ENCODE data around the gene TMSB10. TPM values are rescaled to one million over a fixed set of nuclear protein-coding genes. Genes with fewer than 3 reads are reported as not detected.

The TMSB10 gene
- total and polyA plus RNA-seq, 2 of the 13 experiments (the other 11 are each of a cell fraction or from before 2014, with no cell fraction given) = 665 to 708 TPM

DNA sequence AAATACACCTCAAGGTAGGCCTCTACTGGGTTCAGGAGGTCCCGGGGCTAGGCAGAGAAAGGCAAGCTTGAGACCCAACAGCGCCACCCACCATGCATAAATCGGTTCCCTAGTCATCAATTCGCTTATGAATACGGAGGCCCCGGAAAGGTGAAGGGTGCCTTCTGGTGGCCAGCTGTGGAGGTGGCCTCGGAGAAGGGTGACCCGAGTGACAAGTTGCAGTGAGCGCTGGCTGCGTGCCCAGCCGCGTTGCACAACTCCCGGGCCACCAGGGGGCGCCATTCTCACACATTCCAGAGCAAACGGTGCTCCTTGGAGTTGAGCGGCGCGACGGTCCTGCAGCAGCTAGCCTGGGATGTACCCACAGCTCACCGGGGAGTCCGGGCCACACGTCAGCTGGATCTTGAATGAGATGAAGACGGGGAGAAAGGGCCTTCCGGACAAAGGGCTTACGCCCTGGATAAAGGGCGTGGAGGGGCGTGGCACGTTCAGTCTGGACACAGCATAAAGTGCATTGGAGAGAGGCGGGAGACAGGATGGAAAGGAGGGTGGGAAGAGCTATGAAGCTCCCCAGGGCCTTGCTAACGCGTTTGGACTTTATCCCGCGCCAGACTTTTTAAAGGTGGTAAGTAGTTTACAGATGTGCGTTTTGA is 20.4 kb downstream of the TMSB10 start (continued):
- TF ChIP-seq, protein P1, sequence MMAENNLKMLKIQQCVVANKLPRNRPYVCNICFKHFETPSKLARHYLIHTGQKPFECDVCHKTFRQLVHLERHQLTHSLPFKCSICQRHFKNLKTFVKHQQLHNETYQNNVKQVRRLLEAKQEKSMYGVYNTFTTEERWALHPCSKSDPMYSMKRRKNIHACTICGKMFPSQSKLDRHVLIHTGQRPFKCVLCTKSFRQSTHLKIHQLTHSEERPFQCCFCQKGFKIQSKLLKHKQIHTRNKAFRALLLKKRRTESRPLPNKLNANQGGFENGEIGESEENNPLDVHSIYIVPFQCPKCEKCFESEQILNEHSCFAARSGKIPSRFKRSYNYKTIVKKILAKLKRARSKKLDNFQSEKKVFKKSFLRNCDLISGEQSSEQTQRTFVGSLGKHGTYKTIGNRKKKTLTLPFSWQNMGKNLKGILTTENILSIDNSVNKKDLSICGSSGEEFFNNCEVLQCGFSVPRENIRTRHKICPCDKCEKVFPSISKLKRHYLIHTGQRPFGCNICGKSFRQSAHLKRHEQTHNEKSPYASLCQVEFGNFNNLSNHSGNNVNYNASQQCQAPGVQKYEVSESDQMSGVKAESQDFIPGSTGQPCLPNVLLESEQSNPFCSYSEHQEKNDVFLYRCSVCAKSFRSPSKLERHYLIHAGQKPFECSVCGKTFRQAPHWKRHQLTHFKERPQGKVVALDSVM (CRISPR knock-in tag; IDR thresholded peaks at IDR 0.05) = peak; percentile 77
- TF ChIP-seq ZNF670 (CRISPR knock-in tag; IDR thresholded peaks at IDR 0.05; ENCODE audit: borderline replicate concordance) (peak; percentile 61; the same call in 1 of the 2 replicates), MLXIP (CRISPR knock-in tag; IDR thresholded peaks at IDR 0.05; ENCODE audit: borderline replicate concordance) (no peak), ZNF558 (CRISPR knock-in tag; IDR thresholded peaks at IDR 0.05; ENCODE audit: borderline replicate concordance) (peak; percentile 36; the same call in 1 of the 2 replicates), ZNF792 (CRISPR knock-in tag; IDR thresholded peaks at IDR 0.05) (peak; percentile 97), ZNF816 (CRISPR knock-in tag; IDR thresholded peaks at IDR 0.05; ENCODE audit: borderline replicate concordance) (no peak; the same call in none of the 2 replicates), ETV5 (CRISPR knock-in tag; IDR thresholded peaks at IDR 0.05; ENCODE audit: borderline replicate concordance) (peak; percentile 88), PITX1 (CRISPR knock-in tag; IDR thresholded peaks at IDR 0.05) (peak; percentile 81), NKX3-1 (CRISPR knock-in tag; IDR thresholded peaks at IDR 0.05) (no peak; the same call in 1 of the 2 replicates), MLX (CRISPR knock-in tag; IDR thresholded peaks at IDR 0.05) (peak; percentile 81; the same call in 1 of the 2 replicates), ZNF121 (CRISPR knock-in tag; IDR thresholded peaks at IDR 0.05) (peak; percentile 83), JUNB (CRISPR knock-in tag; IDR thresholded peaks at IDR 0.05; ENCODE audit: borderline replicate concordance) (no peak), NR1H2 (CRISPR knock-in tag; IDR thresholded peaks at IDR 0.05; ENCODE audit: borderline replicate concordance, low read depth) (no peak), ZNF3 (CRISPR knock-in tag; IDR thresholded peaks at IDR 0.05) (peak; percentile 48; the same call in 1 of the 2 replicates), RFXAP (CRISPR knock-in tag; IDR thresholded peaks at IDR 0.05; ENCODE audit: borderline replicate concordance) (peak; percentile 86; the same call in 1 of the 2 replicates), ZSCAN30 (CRISPR knock-in tag; IDR thresholded peaks at IDR 0.05) (peak; percentile 71; the same call in 1 of the 2 replicates), SYNCRIP (IDR thresholded peaks at IDR 0.05; ENCODE audit: insufficient read depth, low read depth, low read length) (no peak), ZSCAN21 (CRISPR knock-in tag; IDR thresholded peaks at IDR 0.05; ENCODE audit: borderline replicate concordance) (peak; percentile 98; the same call in 1 of the 2 replicates), DMAP1 (CRISPR knock-in tag; IDR thresholded peaks at IDR 0.05) (peak; percentile 91), GABPB1 (CRISPR knock-in tag; IDR thresholded peaks at IDR 0.05) (peak; percentile 83), ZNF225 (CRISPR knock-in tag; IDR thresholded peaks at IDR 0.05) (no peak; the same call in 1 of the 2 replicates), ZNF101 (CRISPR knock-in tag; IDR thresholded peaks at IDR 0.05; ENCODE audit: borderline replicate concordance, low read depth) (no peak), ARNT2 (CRISPR knock-in tag; IDR thresholded peaks at IDR 0.05; ENCODE audit: low read depth) (peak; percentile 97), RORA (CRISPR knock-in tag; IDR thresholded peaks at IDR 0.05) (no peak), NBN (conservative IDR thresholded peaks at IDR 0.05) (no peak), RCOR2 (CRISPR knock-in tag; IDR thresholded peaks at IDR 0.05) (peak; percentile 95), TCF7L2 (IDR thresholded peaks at IDR 0.05; ENCODE audit: low read depth, low read length) (no peak)

Measured in HepG2 (cell line).